ENCODE measurements around the gene FRMD6. TPM values are rescaled to one million over a fixed set of nuclear protein-coding genes. Genes with fewer than 3 reads are reported as not detected.

The FRMD6 gene
- total RNA-seq, 1 experiment from 2014 or later = 11.4 TPM

DNA sequence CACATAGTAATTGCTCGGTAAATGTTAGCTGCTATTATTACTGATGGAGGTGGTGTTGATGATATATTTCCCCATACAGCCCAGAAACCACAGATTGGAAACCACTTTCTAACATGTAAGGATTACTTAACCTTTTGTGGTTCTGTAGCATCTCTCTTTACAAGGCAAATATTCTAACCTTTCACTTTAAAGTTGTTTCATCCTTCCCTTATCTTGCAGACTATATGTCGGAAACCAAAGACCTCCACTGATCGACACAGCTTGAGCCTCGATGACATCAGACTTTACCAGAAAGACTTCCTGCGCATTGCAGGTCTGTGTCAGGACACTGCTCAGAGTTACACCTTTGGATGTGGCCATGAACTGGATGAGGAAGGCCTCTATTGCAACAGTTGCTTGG lies 75.8 kb downstream of the FRMD6 start:
- H3K4me2 ChIP-seq (ENCODE audit: low read length) = no peak overlapping the region
- no peak overlapping the region for H2AFZ ChIP-seq (ENCODE audit: low read depth, low read length, poor library complexity, severe bottlenecking)
- DNase-seq (ENCODE audit: low read depth, low spot score) (no peak), ATAC-seq (no peak)
- H3K4me3 ChIP-seq (replicated peaks in 1 of 2; ENCODE audit: low read depth in 1 of 2, low read length in 2 of 2) = no peak overlapping the region
- TF ChIP-seq, protein P1, sequence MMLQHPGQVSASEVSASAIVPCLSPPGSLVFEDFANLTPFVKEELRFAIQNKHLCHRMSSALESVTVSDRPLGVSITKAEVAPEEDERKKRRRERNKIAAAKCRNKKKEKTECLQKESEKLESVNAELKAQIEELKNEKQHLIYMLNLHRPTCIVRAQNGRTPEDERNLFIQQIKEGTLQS (IDR thresholded peaks at IDR 0.05) = no peak
- TF ChIP-seq FOSL1 (IDR thresholded peaks at IDR 0.05; ENCODE audit: low read depth) = no peak
- no peak for TF ChIP-seq ZNF274 (IDR thresholded peaks at IDR 0.05; ENCODE audit: low read depth, low read length)
- TF ChIP-seq CBX3 (IDR thresholded peaks at IDR 0.05; ENCODE audit: low read depth) = no peak
- TF ChIP-seq ZBTB33 (IDR thresholded peaks at IDR 0.05; ENCODE audit: extremely low read depth, insufficient replicate concordance, low read length) = no peak
- TF ChIP-seq POLR2A (IDR thresholded peaks at IDR 0.05; ENCODE audit: borderline replicate concordance, extremely low read depth, insufficient read depth, insufficient read length) = no peak
- TF ChIP-seq TCF7L2 (IDR thresholded peaks at IDR 0.05; ENCODE audit: borderline replicate concordance, extremely low read depth, insufficient read depth, insufficient read length) = no peak
- no peaks in the 10 kb centered on the region for H4K20me1 ChIP-seq (ENCODE audit: insufficient read depth)
- no peaks in the 10 kb centered on the region for H3K9me3 ChIP-seq (ENCODE audit: control insufficient read depth in 1 of 2, insufficient read depth in 1 of 2, low read depth in 1 of 2, low read length in 2 of 2)
- POLR2A ChIA-PET = no interaction called here
- CTCF ChIA-PET = no interaction called here
- H3K36me3 ChIP-seq (ENCODE audit: control insufficient read depth in 1 of 2, insufficient read depth in 2 of 2, low read length in 2 of 2) = peaks cover 0 to 12% of the 10 kb centered on the region in 2 experiments; a peak in 2 of 4 replicates
- H3K27me3 ChIP-seq (ENCODE audit: insufficient read depth, low read length) = no peaks in the 10 kb centered on the region
- no TSS peak for BruUV-seq (replicated peaks)
- no peak overlapping the region for H3K27ac ChIP-seq (ENCODE audit: low read depth, low read length)
- H3K4me1 ChIP-seq (ENCODE audit: control insufficient read depth in 1 of 2, insufficient read depth in 2 of 2, low read length in 2 of 2) = no peaks in the 10 kb centered on the region
- intact Hi-C loops (cut with micrococcal nuclease) = no loop called here
- H3K9ac ChIP-seq (ENCODE audit: low read length) = no peak overlapping the region
- RAD21 ChIA-PET (ENCODE audit: low non-redundant PET in 1 of 2, low total read pairs in 2 of 2, uncharacterized antibody in 2 of 2, unreplicated experiment in 2 of 2) = no interaction called here
- no peaks in the 10 kb centered on the region for H3K79me2 ChIP-seq (ENCODE audit: insufficient read depth, low read length)
- H3K9me2 ChIP-seq (ENCODE audit: insufficient read depth) = no peaks in the 10 kb centered on the region

DNA sequence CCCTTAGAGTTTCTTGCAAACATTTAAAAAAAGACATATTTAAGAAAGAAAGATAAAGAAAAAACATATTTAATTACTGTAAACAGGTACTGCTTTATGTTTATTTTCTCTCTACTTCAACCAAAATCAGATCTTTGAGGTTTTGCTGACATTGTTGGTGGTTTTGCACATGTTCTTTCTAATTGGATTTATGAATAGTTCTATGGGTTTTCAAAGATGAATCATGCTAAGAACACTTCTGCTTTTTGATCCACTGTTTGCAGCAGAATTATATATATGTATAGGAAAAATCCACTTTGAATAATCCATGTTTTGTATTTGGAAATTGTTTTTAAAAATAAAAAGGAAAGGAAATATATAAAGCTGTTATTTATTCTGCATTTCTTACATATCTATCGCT lies 78.4 kb downstream of the FRMD6 start:
- POLR2A ChIA-PET = no interaction called here
- Histone ChIP-seq H3K4me3 (replicated peaks in 1 of 2; ENCODE audit: low read depth in 1 of 2, low read length in 2 of 2) (no peak overlapping the region), H4K20me1 (ENCODE audit: insufficient read depth) (no peaks in the 10 kb centered on the region), H3K36me3 (ENCODE audit: control insufficient read depth in 1 of 2, insufficient read depth in 2 of 2, low read length in 2 of 2) (peaks cover 0 to 9% of the 10 kb centered on the region in 2 experiments; a peak in 2 of 4 replicates), H2AFZ (ENCODE audit: low read depth, low read length, poor library complexity, severe bottlenecking) (no peak overlapping the region), H3K9me2 (ENCODE audit: insufficient read depth) (no peaks in the 10 kb centered on the region), H3K4me1 (ENCODE audit: control insufficient read depth in 1 of 2, insufficient read depth in 2 of 2, low read length in 2 of 2) (no peaks in the 10 kb centered on the region), H3K27ac (ENCODE audit: low read depth, low read length) (no peak overlapping the region), H3K4me2 (ENCODE audit: low read length) (no peak overlapping the region), H3K79me2 (ENCODE audit: insufficient read depth, low read length) (no peaks in the 10 kb centered on the region), H3K9me3 (ENCODE audit: control insufficient read depth in 1 of 2, insufficient read depth in 1 of 2, low read depth in 1 of 2, low read length in 2 of 2) (no peaks in the 10 kb centered on the region), H3K9ac (ENCODE audit: low read length) (no peak overlapping the region), H3K27me3 (ENCODE audit: insufficient read depth, low read length) (no peaks in the 10 kb centered on the region)
- RAD21 ChIA-PET (ENCODE audit: low non-redundant PET in 1 of 2, low total read pairs in 2 of 2, uncharacterized antibody in 2 of 2, unreplicated experiment in 2 of 2) = no interaction called here
- ATAC-seq = no peak
- intact Hi-C loops (cut with micrococcal nuclease) = no loop called here
- CTCF ChIA-PET = interaction anchor here (0.6 kb wide), 1 partner anchor 1417 kb away, joined by 3 read pairs; no protein-coding TSS in a partner anchor
- no TSS peak for BruUV-seq (replicated peaks)
- DNase-seq (ENCODE audit: low read depth, low spot score) = no peak
- TF ChIP-seq SIN3A (IDR thresholded peaks at IDR 0.05; ENCODE audit: low read depth) (no peak), POLR2A (IDR thresholded peaks at IDR 0.05; ENCODE audit: borderline replicate concordance, extremely low read depth, insufficient read depth, insufficient read length) (no peak), TCF7L2 (IDR thresholded peaks at IDR 0.05; ENCODE audit: borderline replicate concordance, extremely low read depth, insufficient read depth, insufficient read length) (no peak), SP1 (IDR thresholded peaks at IDR 0.05; ENCODE audit: low read depth) (no peak), REST (IDR thresholded peaks at IDR 0.05; ENCODE audit: low read depth) (no peak), FOSL1 (IDR thresholded peaks at IDR 0.05; ENCODE audit: low read depth) (no peak), EZH2phosphoT487 (IDR thresholded peaks at IDR 0.05; ENCODE audit: borderline replicate concordance) (no peak)
- TF ChIP-seq, protein P2, sequence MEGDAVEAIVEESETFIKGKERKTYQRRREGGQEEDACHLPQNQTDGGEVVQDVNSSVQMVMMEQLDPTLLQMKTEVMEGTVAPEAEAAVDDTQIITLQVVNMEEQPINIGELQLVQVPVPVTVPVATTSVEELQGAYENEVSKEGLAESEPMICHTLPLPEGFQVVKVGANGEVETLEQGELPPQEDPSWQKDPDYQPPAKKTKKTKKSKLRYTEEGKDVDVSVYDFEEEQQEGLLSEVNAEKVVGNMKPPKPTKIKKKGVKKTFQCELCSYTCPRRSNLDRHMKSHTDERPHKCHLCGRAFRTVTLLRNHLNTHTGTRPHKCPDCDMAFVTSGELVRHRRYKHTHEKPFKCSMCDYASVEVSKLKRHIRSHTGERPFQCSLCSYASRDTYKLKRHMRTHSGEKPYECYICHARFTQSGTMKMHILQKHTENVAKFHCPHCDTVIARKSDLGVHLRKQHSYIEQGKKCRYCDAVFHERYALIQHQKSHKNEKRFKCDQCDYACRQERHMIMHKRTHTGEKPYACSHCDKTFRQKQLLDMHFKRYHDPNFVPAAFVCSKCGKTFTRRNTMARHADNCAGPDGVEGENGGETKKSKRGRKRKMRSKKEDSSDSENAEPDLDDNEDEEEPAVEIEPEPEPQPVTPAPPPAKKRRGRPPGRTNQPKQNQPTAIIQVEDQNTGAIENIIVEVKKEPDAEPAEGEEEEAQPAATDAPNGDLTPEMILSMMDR (IDR thresholded peaks at IDR 0.05 in 2 of 3, conservative IDR thresholded peaks at IDR 0.05 in 1 of 3; ENCODE audit: borderline replicate concordance in 1 of 3, insufficient read depth in 1 of 3, low read depth in 2 of 3, low read length in 2 of 3) = no peak

Data from HCT116 (cell line).